Measurements from ENCODE around the gene BTF3L4. TPM values are rescaled to one million over a fixed set of nuclear protein-coding genes. Genes with fewer than 3 reads are reported as not detected.

Gene BTF3L4
- total RNA-seq, 2 experiments from 2014 or later: 29.4 to 34.1 TPM

- ChIA-PET CTCF (no interaction called here), POLR2A (interaction anchor here (1.1 kb wide), 1 partner anchor 24 kb away, joined by 3 read pairs; the partner anchor contains the start of gene KTI12)
- Histone ChIP-seq H3K4me1 (ENCODE audit: insufficient read depth, low read length) (peaks cover 26% of the 10 kb centered on the region), H3K27ac (ENCODE audit: low read depth in 1 of 2, low read length in 2 of 2) (no peak overlapping the region), H3K4me3 (ENCODE audit: low read length) (no peak overlapping the region), H3K36me3 (ENCODE audit: insufficient read depth, low read length) (peaks cover 27% of the 10 kb centered on the region), H3K9me3 (ENCODE audit: control insufficient read depth in 1 of 2, insufficient read depth in 1 of 2, low read length in 2 of 2) (no peaks in the 10 kb centered on the region), H3K27me3 (ENCODE audit: control insufficient read depth in 1 of 2, insufficient read depth in 2 of 2, low read length in 2 of 2) (no peaks in the 10 kb centered on the region)
- Mint-ChIP-seq H3K27ac (peak overlapping the region; percentile 92), H3K4me1 (ENCODE audit: low read depth) (peaks cover 68% of the 10 kb centered on the region), H3K36me3 (ENCODE audit: low read depth) (peaks cover 48% of the 10 kb centered on the region), H3K4me3 (peak overlapping the region; percentile 97), H3K9me3 (no peaks in the 10 kb centered on the region), H3K27me3 (no peaks in the 10 kb centered on the region)
- intact Hi-C loops (cut with DNase I, micrococcal nuclease): loop anchor here in 1 of 2 experiments (5.0 to 10.0 kb wide), 8 partner anchors 84 to 1887 kb away; partner anchors contain the start of genes CC2D1B, CPT2, EPS15 and IFT25
- DNase-seq (no peak), ATAC-seq (ENCODE audit: poor library complexity) (no peak)
- TF ChIP-seq CTCF (IDR thresholded peaks at IDR 0.05): no peak
Observed at GRCh38 chr1:52057876-52058415, 1.9 kb downstream of the BTF3L4 start.

GRCh38 chr1:52059321-52059720 is 3.2 kb downstream of the BTF3L4 start:
- ChIA-PET POLR2A (interaction anchor here (1.7 kb wide), 1 partner anchor 26 kb away, joined by 6 read pairs; the partner anchor contains the start of gene KTI12), CTCF (no interaction called here)
- H3K4me1 ChIP-seq (ENCODE audit: insufficient read depth, low read length): peaks cover 23% of the 10 kb centered on the region
- H3K9me3 ChIP-seq (ENCODE audit: control insufficient read depth in 1 of 2, insufficient read depth in 1 of 2, low read length in 2 of 2): no peaks in the 10 kb centered on the region
- Mint-ChIP-seq H3K4me1 (ENCODE audit: low read depth) (peaks cover 72% of the 10 kb centered on the region), H3K9me3 (no peaks in the 10 kb centered on the region), H3K4me3 (peak overlapping the region; percentile 76), H3K27me3 (no peaks in the 10 kb centered on the region), H3K36me3 (ENCODE audit: low read depth) (peaks cover 61% of the 10 kb centered on the region), H3K27ac (peak overlapping the region; percentile 67)
- DNase-seq (no peak), ATAC-seq (ENCODE audit: poor library complexity) (no peak)
- H3K4me3 ChIP-seq (ENCODE audit: low read length): no peak overlapping the region
- intact Hi-C loops (cut with DNase I, micrococcal nuclease): loop anchor here in 1 of 2 experiments (5.0 to 10.0 kb wide), 8 partner anchors 83 to 1885 kb away; partner anchors contain the start of genes CC2D1B, CPT2, EPS15 and IFT25
- no peaks in the 10 kb centered on the region for H3K27me3 ChIP-seq (ENCODE audit: control insufficient read depth in 1 of 2, insufficient read depth in 2 of 2, low read length in 2 of 2)
- TF ChIP-seq CTCF (IDR thresholded peaks at IDR 0.05): no peak
- H3K27ac ChIP-seq (ENCODE audit: low read depth in 1 of 2, low read length in 2 of 2): no peak overlapping the region
- peaks cover 37% of the 10 kb centered on the region for H3K36me3 ChIP-seq (ENCODE audit: insufficient read depth, low read length)

- no peak overlapping the region for H3K4me3 Mint-ChIP-seq
- H3K36me3 Mint-ChIP-seq (ENCODE audit: low read depth): peaks cover 62% of the 10 kb centered on the region
- no peaks in the 10 kb centered on the region for H3K9me3 Mint-ChIP-seq
- no peak for ATAC-seq (ENCODE audit: poor library complexity)
- H3K27ac ChIP-seq (ENCODE audit: low read depth in 1 of 2, low read length in 2 of 2): no peak overlapping the region
- no peak overlapping the region for H3K27ac Mint-ChIP-seq
- peaks cover 42% of the 10 kb centered on the region for H3K36me3 ChIP-seq (ENCODE audit: insufficient read depth, low read length)
- CTCF ChIA-PET: no interaction called here
- TF ChIP-seq CTCF (IDR thresholded peaks at IDR 0.05): no peak
- peaks cover 66% of the 10 kb centered on the region for H3K4me1 Mint-ChIP-seq (ENCODE audit: low read depth)
- POLR2A ChIA-PET: interaction anchor here (1.7 kb wide), 1 partner anchor 26 kb away, joined by 6 read pairs; the partner anchor contains the start of gene KTI12
- H3K27me3 ChIP-seq (ENCODE audit: control insufficient read depth in 1 of 2, insufficient read depth in 2 of 2, low read length in 2 of 2): no peaks in the 10 kb centered on the region
- no peak for DNase-seq
- intact Hi-C loops (cut with DNase I, micrococcal nuclease): loop anchor here in 1 of 2 experiments (5.0 to 10.0 kb wide), 8 partner anchors 82 to 1885 kb away; partner anchors contain the start of genes CC2D1B, CPT2, EPS15 and IFT25
- H3K9me3 ChIP-seq (ENCODE audit: control insufficient read depth in 1 of 2, insufficient read depth in 1 of 2, low read length in 2 of 2): no peaks in the 10 kb centered on the region
- H3K27me3 Mint-ChIP-seq: no peaks in the 10 kb centered on the region
- H3K4me1 ChIP-seq (ENCODE audit: insufficient read depth, low read length): peaks cover 18% of the 10 kb centered on the region
- no peak overlapping the region for H3K4me3 ChIP-seq (ENCODE audit: low read length)
Observed at GRCh38 chr1:52059888-52060287, 3.8 kb downstream of the BTF3L4 start.
